Neural progenitor cell (in vitro differentiated cells): Measurements from ENCODE around the gene RAPGEF4. TPM values are rescaled to one million over a fixed set of nuclear protein-coding genes. Genes with fewer than 3 reads are reported as not detected.

Experiments
- DNase-seq: peaks from one replicate; pipeline ENCODE4 v3.0.0-alpha.2; 2016; ENCODE audit warnings: low spot score
- H2AFZ ChIP-seq: fragments of 200-600 bp; sonication (generic); replicated peaks from 2 replicates; pipeline ENCODE4 v1.6.1; 2016; ENCODE audit warnings: antibody characterized with exemption
- H3F3A ChIP-seq: fragments of 200-600 bp; sonication (generic); 2 replicates; pipeline ENCODE4 v1.6.1; 2016; ENCODE audit warnings: antibody characterized with exemption, low read depth
- H3K27ac ChIP-seq: fragments of 200-600 bp; sonication (generic); 2 replicates; pipeline ENCODE4 v1.5.1; 2016; ENCODE audit warnings: mild to moderate bottlenecking
- H3K27me3 ChIP-seq: fragments of 200-600 bp; sonication (generic); 2 replicates; pipeline ENCODE4 v1.6.1; 2016; ENCODE audit warnings: mild to moderate bottlenecking, moderate library complexity
- H3K36me3 ChIP-seq: fragments of 200-600 bp; sonication (generic); 2 replicates; pipeline ENCODE4 v1.5.1; 2016
- H3K4me1 ChIP-seq: fragments of 200-600 bp; sonication (generic); 2 replicates; pipeline ENCODE4 v1.6.1; 2016; ENCODE audit warnings: mixed run types
- H3K4me2 ChIP-seq: fragments of 200-600 bp; sonication (generic); 2 replicates; pipeline ENCODE4 v1.6.1; 2016
- H3K4me3 ChIP-seq: fragments of 200-600 bp; sonication (generic); 2 replicates; pipeline ENCODE4 v1.5.1; 2016
- H3K79me2 ChIP-seq: fragments of 200-600 bp; sonication (generic); 2 replicates; pipeline ENCODE4 v1.6.1; 2016; ENCODE audit warnings: low read depth
- H3K9ac ChIP-seq: fragments of 200-600 bp; sonication (generic); 2 replicates; pipeline ENCODE4 v1.6.1; 2016
- H3K9me3 ChIP-seq: fragments of 200-600 bp; sonication (generic); 2 replicates; pipeline ENCODE4 v1.5.1; 2016; ENCODE audit warnings: low read depth
- H4K20me1 ChIP-seq: fragments of 200-600 bp; sonication (generic); 2 replicates; pipeline ENCODE4 v1.6.1; 2016; ENCODE audit warnings: low read depth
- H3K27ac Mint-ChIP-seq: 3 replicates; pipeline ENCODE4 v1.8.0; 2021; ENCODE audit warnings: mixed read lengths
- H3K27me3 Mint-ChIP-seq: 2 replicates; pipeline ENCODE4 v1.8.0; 2022; ENCODE audit warnings: low read depth, mild to moderate bottlenecking, inconsistent platforms, moderate library complexity, mixed read lengths; ENCODE audit not compliant: insufficient read depth
- H3K36me3 Mint-ChIP-seq: 3 replicates; pipeline ENCODE4 v1.8.0; 2021; ENCODE audit warnings: mixed read lengths
- H3K4me1 Mint-ChIP-seq: 3 replicates; pipeline ENCODE4 v1.8.0; 2021; ENCODE audit warnings: mixed read lengths
- H3K4me3 Mint-ChIP-seq: 3 replicates; pipeline ENCODE4 v1.8.0; 2021; ENCODE audit warnings: mild to moderate bottlenecking, moderate library complexity, mixed read lengths
- H3K9me3 Mint-ChIP-seq: 3 replicates; pipeline ENCODE4 v1.8.0; 2020; ENCODE audit warnings: mixed read lengths
- EZH2 ChIP-seq: fragments of 200-600 bp; sonication (generic); IDR thresholded peaks from 2 replicates; pipeline ENCODE4 v1.6.1; 2017; ENCODE audit warnings: antibody characterized with exemption, mild to moderate bottlenecking, moderate library complexity
- EZH2phosphoT487 ChIP-seq: fragments of 200-600 bp; sonication (generic); IDR thresholded peaks from 2 replicates; pipeline ENCODE4 v1.6.1; 2017; ENCODE audit warnings: antibody characterized with exemption
- total RNA-seq: library from RNA; depleted of rRNA; stranded (reverse); fragments of >200 nt; gene quantifications from 2 replicates; pipeline ENCODE4 v1.2.3, GENCODE V29; 2015; ENCODE audit warnings: low replicate concordance
- TF ChIP-seq, protein P1 (sequence below): fragments of 200-600 bp; sonication (generic); IDR thresholded peaks from 2 replicates; pipeline ENCODE4 v1.5.1; 2017; ENCODE audit warnings: antibody characterized with exemption, mild to moderate bottlenecking

The RAPGEF4 gene
- total RNA-seq, 1 donor from 2014 or later, result 1.8 TPM

DNA sequence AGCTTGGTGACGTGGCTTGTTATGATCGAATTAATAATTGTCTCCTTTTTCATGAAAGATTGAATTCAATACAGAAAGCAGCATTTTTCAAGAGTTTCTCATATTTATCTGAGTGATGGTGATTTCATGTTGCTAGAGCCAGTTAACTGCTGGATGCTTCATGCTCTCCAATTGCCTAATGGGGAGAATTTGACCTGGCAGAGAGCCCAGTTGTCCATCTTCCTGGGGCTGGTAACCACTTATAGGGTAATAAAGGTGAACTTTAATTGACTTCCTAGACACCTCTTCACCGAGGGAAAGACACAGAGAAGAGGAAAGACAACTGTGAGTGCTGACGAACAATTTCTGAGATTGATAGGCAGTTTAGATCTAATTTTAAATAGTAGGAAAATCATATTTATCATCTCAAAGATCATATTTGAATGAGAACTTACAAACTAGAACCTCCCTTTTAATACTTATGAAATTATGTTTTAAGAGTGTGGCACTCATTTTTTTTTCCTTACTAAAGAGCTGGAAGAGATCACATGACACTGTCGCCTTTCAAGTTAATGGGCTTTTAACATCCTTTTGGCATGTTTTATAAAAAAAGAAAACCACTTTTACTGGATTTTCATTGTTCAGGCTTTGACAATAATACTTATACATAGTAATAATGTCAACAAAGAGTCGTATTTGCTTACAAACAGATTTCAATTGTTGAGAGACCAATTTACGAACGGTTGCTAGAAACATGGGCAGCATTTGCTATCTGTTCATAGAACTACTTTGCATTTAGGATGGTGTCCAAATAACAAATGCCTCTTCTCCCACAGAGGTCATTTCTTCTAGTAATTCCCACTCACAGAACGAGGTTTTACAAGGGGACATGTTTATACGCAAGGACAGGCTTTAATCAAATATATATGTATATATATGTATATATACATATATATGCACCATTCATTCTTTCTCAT is 153.3 kb downstream of the RAPGEF4 start:
- no peaks in the 10 kb centered on the region for H3K9me3 Mint-ChIP-seq
- DNase-seq, result no peak
- Histone ChIP-seq H4K20me1 (no peaks in the 10 kb centered on the region), H3K4me1 (no peaks in the 10 kb centered on the region), H3F3A (no peaks in the 10 kb centered on the region), H3K79me2 (no peaks in the 10 kb centered on the region), H3K4me2 (no peak overlapping the region), H3K27me3 (no peaks in the 10 kb centered on the region), H3K9ac (no peak overlapping the region), H3K36me3 (no peaks in the 10 kb centered on the region), H3K4me3 (no peak overlapping the region), H3K27ac (no peak overlapping the region), H3K9me3 (no peaks in the 10 kb centered on the region), H2AFZ (no peak overlapping the region)
- no peak for TF ChIP-seq EZH2phosphoT487
- TF ChIP-seq, protein P1, sequence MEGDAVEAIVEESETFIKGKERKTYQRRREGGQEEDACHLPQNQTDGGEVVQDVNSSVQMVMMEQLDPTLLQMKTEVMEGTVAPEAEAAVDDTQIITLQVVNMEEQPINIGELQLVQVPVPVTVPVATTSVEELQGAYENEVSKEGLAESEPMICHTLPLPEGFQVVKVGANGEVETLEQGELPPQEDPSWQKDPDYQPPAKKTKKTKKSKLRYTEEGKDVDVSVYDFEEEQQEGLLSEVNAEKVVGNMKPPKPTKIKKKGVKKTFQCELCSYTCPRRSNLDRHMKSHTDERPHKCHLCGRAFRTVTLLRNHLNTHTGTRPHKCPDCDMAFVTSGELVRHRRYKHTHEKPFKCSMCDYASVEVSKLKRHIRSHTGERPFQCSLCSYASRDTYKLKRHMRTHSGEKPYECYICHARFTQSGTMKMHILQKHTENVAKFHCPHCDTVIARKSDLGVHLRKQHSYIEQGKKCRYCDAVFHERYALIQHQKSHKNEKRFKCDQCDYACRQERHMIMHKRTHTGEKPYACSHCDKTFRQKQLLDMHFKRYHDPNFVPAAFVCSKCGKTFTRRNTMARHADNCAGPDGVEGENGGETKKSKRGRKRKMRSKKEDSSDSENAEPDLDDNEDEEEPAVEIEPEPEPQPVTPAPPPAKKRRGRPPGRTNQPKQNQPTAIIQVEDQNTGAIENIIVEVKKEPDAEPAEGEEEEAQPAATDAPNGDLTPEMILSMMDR, result no peak
- no peak for TF ChIP-seq EZH2
- H3K36me3 Mint-ChIP-seq, result no peaks in the 10 kb centered on the region
- peaks cover 2% of the 10 kb centered on the region for H3K4me1 Mint-ChIP-seq
- peaks cover 2% of the 10 kb centered on the region for H3K27me3 Mint-ChIP-seq
- no peak overlapping the region for H3K4me3 Mint-ChIP-seq
- H3K27ac Mint-ChIP-seq, result no peak overlapping the region

DNA sequence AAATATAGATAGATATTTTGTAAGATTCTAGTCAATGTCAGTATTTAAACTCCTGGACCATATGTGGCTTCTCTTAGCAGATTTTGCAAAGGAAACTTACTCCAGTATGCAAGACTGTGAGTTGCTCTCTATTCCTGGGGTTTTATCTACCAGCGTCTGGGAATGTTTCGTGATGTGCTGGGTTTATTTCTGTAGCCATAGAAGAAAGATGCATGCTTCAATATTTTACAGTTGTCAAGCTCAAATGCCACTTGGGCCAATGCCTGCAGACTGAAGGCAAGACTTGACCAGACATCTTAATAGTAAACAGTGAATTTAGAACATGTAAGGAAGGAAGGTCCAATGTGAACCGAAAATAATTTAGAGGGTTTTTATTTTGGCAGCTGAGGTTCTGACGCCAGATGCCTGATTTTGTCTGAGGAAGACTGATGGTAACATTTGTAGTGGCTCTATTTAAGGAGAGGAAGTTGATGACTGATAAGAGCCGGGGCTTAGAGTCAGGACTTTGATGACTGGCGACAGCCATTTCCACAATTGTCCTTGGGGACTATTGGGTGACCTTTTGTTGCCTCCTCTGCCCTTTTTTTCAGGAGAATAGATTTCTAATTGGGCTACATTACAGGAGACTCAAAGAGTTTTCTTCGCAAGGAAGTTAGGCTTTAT is 154.3 kb downstream of the RAPGEF4 start:
- H3K36me3 Mint-ChIP-seq, result no peaks in the 10 kb centered on the region
- H3K27ac Mint-ChIP-seq, result no peak overlapping the region
- Histone ChIP-seq H3F3A (no peaks in the 10 kb centered on the region), H2AFZ (no peak overlapping the region), H3K4me2 (no peak overlapping the region), H3K27ac (no peak overlapping the region), H3K4me1 (no peaks in the 10 kb centered on the region), H3K4me3 (no peak overlapping the region), H3K79me2 (no peaks in the 10 kb centered on the region), H3K36me3 (no peaks in the 10 kb centered on the region), H4K20me1 (no peaks in the 10 kb centered on the region), H3K9me3 (no peaks in the 10 kb centered on the region), H3K9ac (no peak overlapping the region), H3K27me3 (no peaks in the 10 kb centered on the region)
- no peak overlapping the region for H3K4me3 Mint-ChIP-seq
- TF ChIP-seq EZH2phosphoT487, result no peak
- TF ChIP-seq EZH2, result no peak
- TF ChIP-seq, protein P1, result no peak
- peaks cover 2% of the 10 kb centered on the region for H3K4me1 Mint-ChIP-seq
- H3K9me3 Mint-ChIP-seq, result no peaks in the 10 kb centered on the region
- H3K27me3 Mint-ChIP-seq, result peaks cover 2% of the 10 kb centered on the region
- DNase-seq, result no peak

DNA sequence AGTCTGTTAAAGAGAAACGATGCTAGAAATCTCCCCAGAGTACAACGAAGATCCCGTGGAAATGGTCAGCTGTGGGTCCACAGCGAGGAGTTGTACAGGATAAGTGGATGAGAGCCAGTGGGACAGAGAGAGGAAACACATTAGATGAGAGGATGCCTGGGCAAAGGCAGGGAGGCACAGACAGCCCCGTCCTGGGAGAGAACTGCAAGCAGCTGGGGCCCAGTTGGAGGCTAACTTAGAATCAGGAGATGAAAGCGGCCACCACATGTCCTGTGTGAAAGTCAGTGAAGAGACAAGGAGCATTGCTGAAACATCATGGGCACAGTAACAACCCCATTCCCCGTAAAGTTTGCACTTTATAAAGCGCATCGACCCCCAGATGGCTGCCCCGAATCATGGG is 157.5 kb downstream of the RAPGEF4 start:
- no peak overlapping the region for H3K4me2 ChIP-seq
- H3K27ac ChIP-seq, result no peak overlapping the region
- no peaks in the 10 kb centered on the region for H3K27me3 ChIP-seq
- no peaks in the 10 kb centered on the region for H3K4me1 ChIP-seq
- no peaks in the 10 kb centered on the region for H3F3A ChIP-seq
- H3K9ac ChIP-seq, result no peak overlapping the region
- H3K9me3 ChIP-seq, result no peaks in the 10 kb centered on the region
- no peak overlapping the region for H3K4me3 ChIP-seq
- TF ChIP-seq EZH2 (no peak), EZH2phosphoT487 (no peak)
- TF ChIP-seq, protein P1, result no peak
- DNase-seq, result no peak
- Mint-ChIP-seq H3K27me3 (peaks cover 2% of the 10 kb centered on the region), H3K9me3 (no peaks in the 10 kb centered on the region), H3K4me3 (no peak overlapping the region), H3K36me3 (no peaks in the 10 kb centered on the region), H3K27ac (no peak overlapping the region), H3K4me1 (peaks cover 5% of the 10 kb centered on the region)
- H3K79me2 ChIP-seq, result no peaks in the 10 kb centered on the region
- H4K20me1 ChIP-seq, result no peaks in the 10 kb centered on the region
- H2AFZ ChIP-seq, result no peak overlapping the region
- H3K36me3 ChIP-seq, result no peaks in the 10 kb centered on the region
